ENCODE measurements around the gene CACNA2D2. TPM values are rescaled to one million over a fixed set of nuclear protein-coding genes. Genes with fewer than 3 reads are reported as not detected.

CACNA2D2 gene
- total and polyA plus RNA-seq, 11 donors = 0.49 to 3.6 (median 1.5) TPM

DNA sequence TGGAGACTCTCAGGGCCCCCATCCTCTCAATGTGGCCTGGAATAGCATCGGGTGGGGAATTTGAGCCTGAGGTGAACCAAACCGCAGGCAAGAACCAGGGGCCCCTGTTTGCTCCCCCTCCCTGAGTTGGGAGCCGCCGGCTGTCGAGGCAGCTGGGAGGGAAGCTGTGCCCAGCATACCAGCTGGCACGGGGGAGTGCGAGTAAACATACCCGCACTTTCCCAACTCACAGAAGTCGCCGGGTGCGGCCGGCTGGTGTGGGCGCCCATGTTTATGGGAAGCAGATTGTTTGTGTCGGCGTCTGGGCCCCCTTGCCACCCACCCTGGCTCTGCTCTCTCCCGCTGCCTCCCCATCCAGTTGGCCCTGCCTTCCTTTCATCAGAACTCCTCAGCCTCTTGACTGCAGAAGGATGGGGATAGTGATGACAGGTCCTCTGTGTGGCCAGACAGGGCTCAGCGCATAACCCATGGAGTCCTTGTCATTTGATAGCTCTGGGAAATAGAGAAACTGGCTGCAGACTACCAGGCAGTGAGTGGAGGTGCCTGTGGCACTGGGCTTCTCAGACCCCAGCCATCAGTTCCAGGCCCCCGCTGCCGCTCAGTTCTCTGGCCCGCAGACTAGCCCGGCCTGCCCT, 60.4 kb downstream of the CACNA2D2 start:
- DNase-seq = no peak
- TF ChIP-seq, protein P1, sequence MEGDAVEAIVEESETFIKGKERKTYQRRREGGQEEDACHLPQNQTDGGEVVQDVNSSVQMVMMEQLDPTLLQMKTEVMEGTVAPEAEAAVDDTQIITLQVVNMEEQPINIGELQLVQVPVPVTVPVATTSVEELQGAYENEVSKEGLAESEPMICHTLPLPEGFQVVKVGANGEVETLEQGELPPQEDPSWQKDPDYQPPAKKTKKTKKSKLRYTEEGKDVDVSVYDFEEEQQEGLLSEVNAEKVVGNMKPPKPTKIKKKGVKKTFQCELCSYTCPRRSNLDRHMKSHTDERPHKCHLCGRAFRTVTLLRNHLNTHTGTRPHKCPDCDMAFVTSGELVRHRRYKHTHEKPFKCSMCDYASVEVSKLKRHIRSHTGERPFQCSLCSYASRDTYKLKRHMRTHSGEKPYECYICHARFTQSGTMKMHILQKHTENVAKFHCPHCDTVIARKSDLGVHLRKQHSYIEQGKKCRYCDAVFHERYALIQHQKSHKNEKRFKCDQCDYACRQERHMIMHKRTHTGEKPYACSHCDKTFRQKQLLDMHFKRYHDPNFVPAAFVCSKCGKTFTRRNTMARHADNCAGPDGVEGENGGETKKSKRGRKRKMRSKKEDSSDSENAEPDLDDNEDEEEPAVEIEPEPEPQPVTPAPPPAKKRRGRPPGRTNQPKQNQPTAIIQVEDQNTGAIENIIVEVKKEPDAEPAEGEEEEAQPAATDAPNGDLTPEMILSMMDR (IDR thresholded peaks at IDR 0.05) = no peak
- TF ChIP-seq POLR2A (IDR thresholded peaks at IDR 0.05) = no peak
- peak; percentile 48 to 72 (median 52) for ATAC-seq
- Histone ChIP-seq H3K4me3 (no peak overlapping the region), H3K36me3 (no peaks in the 10 kb centered on the region), H3K9me3 (no peaks in the 10 kb centered on the region), H3K27me3 (no peaks in the 10 kb centered on the region), H3K27ac (no peak overlapping the region), H3K4me1 (peaks cover 0 to 23% (median 11%) of the 10 kb centered on the region in 12 donors)
- intact Hi-C loops (cut with DNase I) = no loop called here
- 44 to 67% (median 54%) methylated on average over 19 to 21 of the region's 21 CpGs for WGBS, 4 donors

DNA sequence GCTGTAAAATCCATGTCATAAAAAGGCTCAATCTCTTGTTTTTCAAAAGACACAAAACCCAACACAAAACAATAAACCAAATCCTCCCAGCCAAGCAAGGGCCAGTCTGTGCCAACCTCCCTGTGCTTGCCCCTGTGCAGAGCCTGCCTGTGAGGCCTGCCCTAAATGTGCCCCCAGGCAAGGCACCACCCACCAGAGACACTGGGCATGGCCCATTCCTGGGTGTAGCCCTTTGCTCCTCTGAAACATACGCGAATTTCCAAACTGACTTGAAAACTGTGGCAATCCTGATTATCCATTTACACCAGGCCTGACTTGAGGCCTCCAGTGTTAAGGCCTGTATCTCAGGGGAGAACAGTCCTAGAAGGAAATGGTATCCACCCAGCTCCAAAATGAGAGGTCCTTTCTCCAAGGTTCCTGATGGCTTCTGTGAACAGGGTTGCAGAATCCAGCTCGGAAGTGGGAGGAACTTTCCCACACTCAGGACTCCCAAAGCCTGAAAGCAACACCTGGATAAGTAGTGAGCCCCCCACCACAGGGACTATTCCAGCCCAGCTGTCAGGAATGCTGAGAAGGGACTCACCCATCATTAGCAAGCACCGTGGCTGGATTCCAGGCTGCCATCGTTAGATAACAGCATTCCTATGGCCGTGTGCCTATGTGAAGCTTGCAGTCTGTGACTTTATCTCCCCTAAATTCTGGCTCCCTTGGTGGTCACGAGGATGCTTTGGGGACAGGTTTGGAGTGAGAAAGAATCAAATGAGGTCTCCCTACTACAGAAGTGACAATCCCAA, 61.8 kb downstream of the CACNA2D2 start:
- TF ChIP-seq, protein P1 (IDR thresholded peaks at IDR 0.05) = no peak
- TF ChIP-seq POLR2A (IDR thresholded peaks at IDR 0.05) = no peak
- no peak overlapping the region for H3K4me3 ChIP-seq
- no peak for ATAC-seq
- DNase-seq = no peak
- no peaks in the 10 kb centered on the region for H3K36me3 ChIP-seq
- peak overlapping the region in 2 of 12 donors; percentile 18 to 23 for H3K27ac ChIP-seq
- no peaks in the 10 kb centered on the region for H3K9me3 ChIP-seq
- intact Hi-C loops (cut with DNase I) = no loop called here
- H3K27me3 ChIP-seq = no peaks in the 10 kb centered on the region
- peaks cover 0 to 23% (median 11%) of the 10 kb centered on the region in 12 donors for H3K4me1 ChIP-seq
- 27 to 47% (median 42%) methylated on average over 2 to 7 of the region's 7 CpGs for WGBS, 4 donors

DNA sequence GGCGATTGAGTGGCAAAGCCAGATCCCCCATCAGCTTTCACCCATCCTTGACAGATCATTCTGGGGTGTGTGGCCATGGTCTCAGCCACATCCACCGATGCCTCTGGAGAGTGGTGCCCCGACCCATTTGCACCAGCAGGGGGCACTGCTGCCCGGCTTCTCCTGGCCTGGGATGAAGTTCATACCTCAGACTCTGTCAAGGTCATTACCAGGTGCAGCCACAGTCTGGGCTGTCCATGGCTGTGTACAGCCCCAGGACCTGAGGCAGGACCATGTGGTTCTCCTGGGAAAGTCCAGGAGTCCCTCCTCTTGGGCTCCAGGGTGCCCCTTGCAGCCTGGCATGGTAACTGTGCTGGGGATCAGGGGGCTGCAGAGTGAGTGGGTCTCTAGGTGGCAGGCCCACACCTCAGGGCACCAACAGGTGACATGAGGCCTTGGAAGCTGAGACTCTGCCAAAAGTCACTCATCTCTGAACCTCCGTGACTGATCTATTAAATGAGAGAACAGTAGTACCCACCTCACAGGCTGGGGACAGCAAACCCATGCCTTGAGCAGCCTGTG, 67.2 kb downstream of the CACNA2D2 start:
- no peak for TF ChIP-seq POLR2A (IDR thresholded peaks at IDR 0.05)
- TF ChIP-seq, protein P1 (IDR thresholded peaks at IDR 0.05) = peak; percentile 71 to 93 (median 85)
- ATAC-seq (peak; percentile 76 to 88 (median 83)), DNase-seq (peak; percentile 52 to 84 (median 63))
- intact Hi-C loops (cut with DNase I) = loop anchor here in 8 of 10 donors (1.0 to 10.0 kb wide), 5 partner anchors 66 to 179 kb away; partner anchors contain the start of genes CISH (in 4 of the 8), CACNA2D2 (in 1 of the 8) and MAPKAPK3 (in 1 of the 8)
- Histone ChIP-seq H3K27ac (no peak overlapping the region), H3K4me3 (no peak overlapping the region), H3K27me3 (no peaks in the 10 kb centered on the region), H3K4me1 (peaks cover 0 to 6% (median 2%) of the 10 kb centered on the region in 12 donors), H3K36me3 (no peaks in the 10 kb centered on the region), H3K9me3 (no peaks in the 10 kb centered on the region)
- 21 to 32% (median 26%) methylated on average over 5 of the region's 5 CpGs for WGBS, 4 donors

Data from heart left ventricle (tissue), 16 donors.